Activated CD8-positive, alpha-beta memory T cell treated with anti-CD3 and anti-CD28 coated beads, Interleukin-2, amount 10 ng/mL, durations not matched to agents 7 days and 5 days (primary cell): ENCODE data around the gene PATL1. TPM values are rescaled to one million over a fixed set of nuclear protein-coding genes. Genes with fewer than 3 reads are reported as not detected.
"Not testable (repeated sequence)": the region's sequence is repeated elsewhere in the genome, so short reads cannot be mapped to it uniquely, and the experiment has no call there.

ENCODE experiments used
- ATAC-seq: fragments of 150-1000 bp; cut with Tn5 transposase; one replicate; pipeline ENCODE4 v1.10.0; 2021; ENCODE audit warnings: moderate library complexity
- CTCF ChIA-PET: fragments of 350-600 bp; sonication (Branson Sonifier 250); formaldehyde crosslinking; loops from one replicate; lab custom pipeline; 2021; ENCODE audit warnings: antibody characterized with exemption; lab: Charles Lee
- DNase-seq: peaks from one replicate; pipeline ENCODE4 v3.0.0-alpha.2; 2020
- H3K27ac Mint-ChIP-seq: one replicate; pipeline ENCODE4 v1.8.0; 2021; ENCODE audit warnings: mild to moderate bottlenecking, mixed read lengths
- H3K27me3 Mint-ChIP-seq: one replicate; pipeline ENCODE4 v1.8.0; 2021; ENCODE audit warnings: mixed read lengths
- H3K36me3 Mint-ChIP-seq: one replicate; pipeline ENCODE4 v1.8.0; 2021; ENCODE audit warnings: mild to moderate bottlenecking, mixed read lengths
- H3K4me1 Mint-ChIP-seq: one replicate; pipeline ENCODE4 v1.8.0; 2021; ENCODE audit warnings: mixed read lengths
- H3K4me3 Mint-ChIP-seq: one replicate; pipeline ENCODE4 v1.8.0; 2021; ENCODE audit warnings: mild to moderate bottlenecking, moderate library complexity, mixed read lengths
- H3K9me3 Mint-ChIP-seq: one replicate; pipeline ENCODE4 v1.8.0; 2022; ENCODE audit warnings: low read depth, mixed read lengths
- total RNA-seq, 2 experiments: library from RNA; stranded (reverse); gene quantifications; one replicate each; pipeline ENCODE4 v1.2.3, GENCODE V29; 2021

PATL1 gene
- total RNA-seq, 2 experiments from 2014 or later: 56.7 to 62.6 TPM

DNA sequence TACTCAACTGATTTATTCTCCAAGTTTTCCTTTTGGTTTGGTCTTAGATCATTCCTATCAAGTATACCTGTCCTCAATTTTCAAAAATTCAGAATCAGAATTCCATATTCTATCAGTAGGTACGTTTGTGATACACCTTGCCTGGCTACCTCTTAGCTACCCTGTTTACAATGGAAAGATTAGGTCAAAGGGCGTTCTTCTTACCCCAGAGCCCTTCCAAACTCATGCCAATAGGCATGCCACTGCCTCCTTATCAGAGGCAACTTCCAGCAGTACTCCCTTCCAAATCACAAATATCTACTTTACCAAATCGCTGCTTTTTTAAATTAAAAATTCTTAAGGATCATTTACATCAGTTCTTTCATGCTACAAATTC, 1.0 kb downstream of the PATL1 start:
- no peak for DNase-seq
- Mint-ChIP-seq H3K27ac (peak overlapping the region; percentile 96), H3K4me3 (peak overlapping the region; percentile 95), H3K27me3 (no peaks in the 10 kb centered on the region), H3K4me1 (peaks cover 42% of the 10 kb centered on the region), H3K9me3 (no peaks in the 10 kb centered on the region), H3K36me3 (peaks cover 33% of the 10 kb centered on the region)
- CTCF ChIA-PET: interaction anchor here (2.1 kb wide), 1 partner anchor 134 kb away, joined by 7 read pairs; no protein-coding TSS in a partner anchor
- ATAC-seq: no peak

DNA sequence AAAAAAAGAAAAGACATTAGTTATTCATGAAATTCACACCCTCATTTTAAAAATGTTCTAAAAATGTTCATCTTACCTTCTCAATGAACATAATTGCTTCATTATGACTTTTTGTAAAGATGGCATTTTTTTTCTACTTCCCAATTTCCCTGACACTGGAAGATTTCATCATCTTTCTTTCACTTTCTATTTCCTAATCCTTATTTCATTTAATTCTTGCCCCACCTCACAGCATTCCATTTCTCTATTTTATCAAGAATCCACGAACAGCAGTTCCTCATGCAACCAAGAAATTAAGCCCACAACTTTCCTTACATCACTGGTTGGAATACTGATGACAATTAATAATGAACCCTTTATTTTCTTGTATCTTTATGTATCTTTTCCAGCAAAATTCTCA, 1.9 kb downstream of the PATL1 start:
- peaks cover 36% of the 10 kb centered on the region for H3K36me3 Mint-ChIP-seq
- H3K9me3 Mint-ChIP-seq: no peaks in the 10 kb centered on the region
- H3K4me3 Mint-ChIP-seq: peak overlapping the region; percentile 95
- H3K27me3 Mint-ChIP-seq: no peaks in the 10 kb centered on the region
- CTCF ChIA-PET: interaction anchor here (0.7 kb wide), 1 partner anchor 52 kb away, joined by 3 read pairs; the partner anchor contains the start of gene OSBP
- ATAC-seq: no peak
- DNase-seq: no peak
- H3K4me1 Mint-ChIP-seq: peaks cover 45% of the 10 kb centered on the region
- H3K27ac Mint-ChIP-seq: peak overlapping the region; percentile 96

DNA sequence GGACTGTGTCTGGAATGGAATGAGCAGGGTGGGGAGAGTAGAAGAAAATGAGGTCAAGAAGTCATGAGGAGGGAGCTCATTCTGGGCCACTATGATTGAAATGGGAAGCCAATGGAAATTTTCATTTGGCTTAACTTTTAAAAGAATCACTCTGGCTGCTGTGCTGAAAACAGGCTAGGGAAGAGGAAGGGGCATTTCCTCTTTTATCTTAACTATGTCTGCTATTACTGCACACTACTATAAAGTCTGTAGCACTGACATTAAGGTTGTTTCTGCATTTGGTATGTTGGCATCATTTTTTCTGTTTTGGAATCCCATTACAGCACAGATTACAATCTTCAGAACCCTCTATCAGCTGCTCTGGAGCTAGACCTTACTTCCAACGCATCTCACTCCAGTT, 8.2 kb downstream of the PATL1 start:
- peaks cover 32% of the 10 kb centered on the region for H3K4me1 Mint-ChIP-seq
- H3K36me3 Mint-ChIP-seq: peaks cover 56% of the 10 kb centered on the region
- DNase-seq (no peak), ATAC-seq (no peak)
- no peak overlapping the region for H3K4me3 Mint-ChIP-seq
- peak overlapping the region; percentile 40 for H3K27ac Mint-ChIP-seq
- CTCF ChIA-PET: interaction anchor here (1.3 kb wide), 1 partner anchor 94 kb away, joined by 3 read pairs; no protein-coding TSS in a partner anchor
- H3K9me3 Mint-ChIP-seq: no peaks in the 10 kb centered on the region
- H3K27me3 Mint-ChIP-seq: no peaks in the 10 kb centered on the region

DNA sequence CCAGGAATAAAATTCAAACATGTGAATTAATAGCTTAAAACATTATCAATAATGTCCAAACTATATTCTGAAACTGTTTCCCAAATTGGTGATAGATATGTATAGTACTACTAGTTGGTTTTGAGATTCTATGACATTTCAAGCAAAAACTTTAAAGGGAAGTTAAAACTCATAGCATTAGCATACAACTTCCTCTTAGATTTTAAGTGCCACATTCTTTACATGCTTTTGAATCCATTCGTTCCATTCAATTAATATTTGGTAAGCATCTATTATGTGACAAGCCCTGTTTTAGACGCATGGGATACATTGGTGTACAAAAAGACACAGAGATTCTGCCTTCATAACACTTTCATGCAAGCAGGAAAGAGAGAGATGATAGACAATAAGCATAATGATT, 8.9 kb downstream of the PATL1 start:
- Mint-ChIP-seq H3K4me3 (no peak overlapping the region), H3K36me3 (peaks cover 57% of the 10 kb centered on the region), H3K9me3 (no peaks in the 10 kb centered on the region), H3K4me1 (peaks cover 28% of the 10 kb centered on the region), H3K27ac (no peak overlapping the region), H3K27me3 (no peaks in the 10 kb centered on the region)
- CTCF ChIA-PET: no interaction called here
- no peak for DNase-seq
- ATAC-seq: no peak

DNA sequence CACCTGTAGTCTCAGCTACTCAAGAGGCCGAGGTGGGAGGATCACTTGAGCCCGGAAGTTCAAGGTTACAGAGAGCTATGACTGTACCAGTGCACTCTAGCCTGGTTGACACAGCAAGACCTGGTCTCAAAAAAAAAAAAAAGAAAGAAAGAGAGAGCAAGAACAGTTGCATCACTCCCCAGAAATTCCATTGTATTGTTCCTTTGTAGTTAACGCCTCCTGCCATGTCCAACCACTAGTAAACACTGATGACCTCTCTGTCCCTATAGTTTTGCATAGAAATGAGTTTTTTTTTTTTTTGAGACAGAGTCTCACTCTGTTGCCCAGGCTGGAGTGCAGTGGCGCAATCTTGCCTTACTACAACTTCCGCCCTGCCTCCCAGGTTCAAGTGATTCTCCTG, 10.8 kb downstream of the PATL1 start:
- ATAC-seq (no peak), DNase-seq (no peak)
- H3K4me1 Mint-ChIP-seq: peaks cover 17% of the 10 kb centered on the region
- no peaks in the 10 kb centered on the region for H3K27me3 Mint-ChIP-seq
- no peaks in the 10 kb centered on the region for H3K9me3 Mint-ChIP-seq
- CTCF ChIA-PET: no interaction called here
- no peak overlapping the region for H3K4me3 Mint-ChIP-seq
- peaks cover 60% of the 10 kb centered on the region for H3K36me3 Mint-ChIP-seq
- no peak overlapping the region for H3K27ac Mint-ChIP-seq

DNA sequence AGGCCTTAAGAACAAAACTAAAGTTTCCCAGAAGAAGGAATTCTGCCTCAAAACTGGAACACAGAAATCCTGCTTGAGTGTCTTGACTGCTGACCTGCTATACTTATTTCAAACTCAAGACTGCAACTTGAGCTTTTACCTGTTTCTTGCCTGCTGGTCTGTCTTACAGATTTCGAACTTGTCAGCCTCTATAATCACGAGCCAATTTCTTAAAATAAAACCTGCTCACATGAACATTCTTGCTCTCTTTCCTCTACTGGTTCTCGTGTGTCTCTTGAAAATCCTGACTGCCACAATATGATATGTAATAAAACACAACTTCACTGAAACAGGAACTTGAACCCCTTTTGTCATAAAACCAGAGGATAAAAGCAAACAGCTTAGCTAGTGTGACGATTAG, 13.9 kb downstream of the PATL1 start:
- Mint-ChIP-seq H3K9me3 (no peaks in the 10 kb centered on the region), H3K36me3 (peaks cover 70% of the 10 kb centered on the region), H3K27me3 (no peaks in the 10 kb centered on the region), H3K4me3 (no peak overlapping the region), H3K27ac (no peak overlapping the region), H3K4me1 (no peaks in the 10 kb centered on the region)
- CTCF ChIA-PET: no interaction called here
- no peak for DNase-seq
- ATAC-seq: no peak

DNA sequence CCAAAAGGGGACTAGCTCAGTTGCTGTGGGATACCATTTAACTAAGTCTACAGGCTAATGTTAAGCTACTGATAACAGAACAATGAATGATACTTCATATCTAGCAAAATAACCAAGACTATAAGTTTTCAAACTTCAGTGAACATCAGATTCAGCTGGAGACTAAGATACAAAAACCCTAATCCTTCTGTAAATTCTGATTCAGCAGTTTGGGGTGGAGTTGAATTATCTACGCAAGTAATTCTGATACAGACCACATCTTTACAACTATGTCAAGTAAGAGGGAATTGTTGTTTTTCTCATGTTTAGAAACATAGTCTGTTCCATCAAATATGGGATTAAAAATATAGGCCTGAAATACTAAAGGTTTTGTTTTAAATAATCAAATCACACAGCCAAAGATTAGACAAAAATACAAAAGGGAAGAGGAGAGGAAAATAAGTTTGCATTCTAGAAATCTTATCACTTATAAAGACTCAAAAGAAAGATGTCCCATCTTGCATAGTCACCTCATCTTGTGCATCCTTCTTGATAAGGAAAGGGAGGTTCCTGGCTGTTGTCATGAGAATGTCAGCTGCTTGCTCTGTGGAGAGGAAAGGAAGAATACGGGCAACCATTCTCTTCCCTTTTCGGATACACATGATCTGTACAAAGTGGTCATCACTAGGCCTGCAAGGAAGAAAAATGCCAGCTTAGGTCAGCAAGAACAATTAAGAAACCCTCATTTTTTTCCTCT, 21.4 kb downstream of the PATL1 start:
- H3K4me1 Mint-ChIP-seq: no peaks in the 10 kb centered on the region
- H3K9me3 Mint-ChIP-seq: no peaks in the 10 kb centered on the region
- CTCF ChIA-PET: no interaction called here
- no peak for DNase-seq
- H3K36me3 Mint-ChIP-seq: peaks cover 71% of the 10 kb centered on the region
- H3K27me3 Mint-ChIP-seq: no peaks in the 10 kb centered on the region
- ATAC-seq: no peak
- H3K4me3 Mint-ChIP-seq: no peak overlapping the region
- H3K27ac Mint-ChIP-seq: no peak overlapping the region

DNA sequence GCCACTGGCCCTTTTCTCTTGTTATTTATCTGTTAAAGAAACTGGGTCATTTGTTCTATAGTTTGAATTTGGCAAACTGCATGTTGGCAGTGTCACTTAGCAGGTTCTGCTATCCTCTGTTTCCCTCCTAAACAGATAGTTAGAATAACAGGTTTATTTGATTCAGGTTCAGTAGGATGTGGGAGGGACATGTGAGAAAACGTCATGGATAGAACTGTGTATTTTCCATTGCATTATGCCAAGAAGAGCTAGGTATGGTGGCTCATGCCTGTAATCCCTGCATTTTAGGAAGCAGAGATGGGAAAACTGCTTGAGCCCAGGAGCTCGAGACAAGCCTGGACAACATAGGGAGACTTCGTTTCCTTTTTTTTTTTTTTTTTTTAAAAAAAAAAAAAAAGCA, 24.3 kb downstream of the PATL1 start:
- DNase-seq: no peak
- H3K4me1 Mint-ChIP-seq: no peaks in the 10 kb centered on the region
- H3K9me3 Mint-ChIP-seq: no peaks in the 10 kb centered on the region
- no peak overlapping the region for H3K4me3 Mint-ChIP-seq
- H3K36me3 Mint-ChIP-seq: peaks cover 69% of the 10 kb centered on the region
- CTCF ChIA-PET: no interaction called here
- no peak overlapping the region for H3K27ac Mint-ChIP-seq
- ATAC-seq: no peak
- H3K27me3 Mint-ChIP-seq: no peaks in the 10 kb centered on the region

DNA sequence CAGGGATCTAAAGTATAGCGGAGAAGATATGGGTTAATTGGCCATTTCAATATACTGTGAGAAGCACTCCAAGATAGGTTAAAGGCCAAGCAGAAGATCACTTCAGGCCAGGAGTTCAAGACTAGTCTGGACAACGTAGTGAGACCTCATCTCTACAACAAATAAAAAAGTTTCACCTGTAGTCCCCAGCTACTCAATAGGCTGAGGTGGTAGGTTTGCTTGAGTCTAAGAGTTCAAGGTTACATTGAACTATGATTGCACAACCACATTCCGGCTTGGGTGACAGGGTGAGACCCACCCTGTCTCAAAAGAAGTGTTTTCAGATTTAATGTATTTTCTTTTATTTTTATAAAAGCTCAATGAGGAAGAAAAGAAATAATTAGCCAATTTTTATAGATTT, 25.4 kb downstream of the PATL1 start:
- Mint-ChIP-seq H3K4me3 (no peak overlapping the region), H3K4me1 (no peaks in the 10 kb centered on the region), H3K27me3 (no peaks in the 10 kb centered on the region), H3K9me3 (no peaks in the 10 kb centered on the region), H3K36me3 (peaks cover 70% of the 10 kb centered on the region), H3K27ac (peak overlapping the region; percentile 33)
- CTCF ChIA-PET: interaction anchor here (1.7 kb wide), 1 partner anchor 20 kb away, joined by 3 read pairs; no protein-coding TSS in a partner anchor
- DNase-seq: no peak
- ATAC-seq: no peak

DNA sequence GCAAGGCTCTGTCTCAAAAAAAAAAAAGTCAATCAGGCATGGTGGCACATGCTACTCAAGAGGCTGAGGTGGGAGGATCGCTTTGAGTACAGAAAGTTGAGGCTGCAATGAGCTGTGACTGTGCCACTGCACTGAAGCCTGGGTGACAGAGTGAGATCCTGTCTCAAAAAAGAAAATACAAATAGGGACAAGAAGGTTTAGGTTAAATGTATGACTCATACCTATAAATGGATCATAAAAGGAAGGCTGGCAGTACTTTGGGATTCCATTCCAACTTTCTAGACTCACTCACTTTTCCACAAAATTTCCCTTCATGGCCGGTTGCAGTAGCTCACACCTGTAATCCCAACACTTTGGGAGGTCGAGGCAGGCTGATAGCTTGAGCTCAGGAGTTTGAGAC, 27.7 kb downstream of the PATL1 start:
- H3K27me3 Mint-ChIP-seq: no peaks in the 10 kb centered on the region
- H3K4me3 Mint-ChIP-seq: no peak overlapping the region
- no peaks in the 10 kb centered on the region for H3K4me1 Mint-ChIP-seq
- ATAC-seq (no peak), DNase-seq (no peak)
- CTCF ChIA-PET: no interaction called here
- H3K9me3 Mint-ChIP-seq: no peaks in the 10 kb centered on the region
- H3K27ac Mint-ChIP-seq: no peak overlapping the region
- peaks cover 75% of the 10 kb centered on the region for H3K36me3 Mint-ChIP-seq

DNA sequence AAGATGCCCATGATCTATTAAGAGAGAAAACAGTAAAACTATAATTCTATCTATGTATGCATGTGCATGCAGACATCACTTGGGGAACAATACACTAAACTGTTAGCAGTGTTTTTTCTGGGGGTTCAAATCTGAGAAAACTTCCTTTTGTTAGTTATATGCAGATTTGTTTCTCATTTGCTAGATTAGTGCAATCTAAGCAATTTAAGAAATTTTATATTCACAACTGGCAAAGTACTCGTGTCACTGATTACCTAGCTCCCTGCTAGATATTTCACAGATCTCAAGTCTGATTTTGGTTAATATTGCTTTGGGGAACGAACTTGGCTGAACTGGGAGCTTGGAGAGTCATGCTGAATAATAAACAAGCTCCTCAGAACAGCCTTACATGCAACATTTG, 38.3 kb downstream of the PATL1 start:
- ATAC-seq: no peak
- Mint-ChIP-seq H3K9me3 (no peaks in the 10 kb centered on the region), H3K4me1 (no peaks in the 10 kb centered on the region), H3K4me3 (no peak overlapping the region), H3K27me3 (no peaks in the 10 kb centered on the region), H3K27ac (no peak overlapping the region), H3K36me3 (peaks cover 18% of the 10 kb centered on the region)
- DNase-seq: no peak
- CTCF ChIA-PET: interaction anchor here (1.0 kb wide), 1 partner anchor 13 kb away, joined by 3 read pairs; no protein-coding TSS in a partner anchor

DNA sequence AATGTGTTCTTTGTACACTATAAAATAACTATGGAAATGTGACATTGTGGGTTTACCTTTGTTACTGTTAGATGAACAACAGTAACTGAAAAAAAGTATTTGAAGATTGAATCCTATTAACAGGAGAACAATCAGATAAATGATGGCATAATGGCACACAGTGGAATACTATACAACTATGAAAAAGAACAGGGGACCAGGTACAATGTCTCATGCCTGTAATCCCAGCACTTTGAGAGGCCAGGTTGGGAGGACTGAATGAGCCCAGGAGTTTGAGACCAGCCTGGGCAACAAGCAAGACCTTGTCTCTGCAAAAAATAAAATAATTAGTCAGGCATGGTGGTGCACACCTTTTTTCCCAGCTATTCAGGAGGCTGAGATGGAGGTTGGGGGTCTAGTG, 38.8 kb downstream of the PATL1 start:
- Mint-ChIP-seq H3K4me1 (no peaks in the 10 kb centered on the region), H3K27ac (no peak overlapping the region), H3K9me3 (no peaks in the 10 kb centered on the region), H3K27me3 (no peaks in the 10 kb centered on the region), H3K4me3 (no peak overlapping the region), H3K36me3 (peaks cover 18% of the 10 kb centered on the region)
- CTCF ChIA-PET: no interaction called here
- no peak for ATAC-seq
- no peak for DNase-seq

DNA sequence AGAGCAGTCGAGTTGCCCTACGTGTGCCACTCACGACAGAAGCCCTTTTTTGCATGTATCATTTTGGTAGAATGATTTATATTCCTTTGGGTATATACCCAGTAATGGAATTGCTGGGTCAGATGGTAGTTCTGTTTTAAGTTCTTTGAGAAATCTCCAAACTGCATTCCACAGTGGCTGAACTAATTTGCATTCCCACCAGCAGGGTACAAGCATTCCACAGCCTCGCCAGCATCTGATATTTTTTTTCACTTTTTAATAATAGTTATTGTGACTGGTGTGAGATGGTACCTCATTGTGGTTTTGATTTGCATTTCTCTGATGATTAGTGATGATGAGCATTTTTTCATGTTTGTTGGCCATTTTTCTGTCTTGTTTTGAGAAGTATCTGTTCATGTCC, 41.9 kb downstream of the PATL1 start:
- DNase-seq, ATAC-seq, H3K9me3 Mint-ChIP-seq, H3K4me3 Mint-ChIP-seq, H3K27ac Mint-ChIP-seq, CTCF ChIA-PET, H3K4me1 Mint-ChIP-seq, H3K27me3 Mint-ChIP-seq: not testable (repeated sequence)
- H3K36me3 Mint-ChIP-seq: peaks cover 14% of the 10 kb centered on the region

DNA sequence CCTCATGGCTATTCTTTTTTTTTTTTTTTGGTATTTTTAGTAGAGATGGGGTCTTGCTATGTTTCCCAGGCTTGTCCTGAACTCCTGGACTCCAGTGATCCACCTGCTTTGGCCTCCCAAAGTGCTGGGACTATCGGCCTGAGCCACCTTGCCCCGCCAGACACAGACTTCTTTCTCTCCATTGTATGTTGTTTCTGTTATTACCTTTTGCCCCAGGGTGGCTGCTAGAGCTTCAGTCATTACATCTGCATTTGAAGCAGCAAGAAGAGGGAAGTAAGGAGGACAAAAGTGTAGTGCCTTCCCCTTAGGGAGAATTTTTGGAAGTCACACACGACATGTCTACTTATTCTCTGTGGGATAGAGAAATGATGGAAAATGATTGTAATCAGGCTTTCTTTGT, 43.1 kb downstream of the PATL1 start:
- peaks cover 9% of the 10 kb centered on the region for H3K36me3 Mint-ChIP-seq
- no peak for ATAC-seq
- peaks cover 5% of the 10 kb centered on the region for H3K4me1 Mint-ChIP-seq
- no peak overlapping the region for H3K4me3 Mint-ChIP-seq
- DNase-seq: no peak
- no peak overlapping the region for H3K27ac Mint-ChIP-seq
- H3K27me3 Mint-ChIP-seq: no peaks in the 10 kb centered on the region
- no peaks in the 10 kb centered on the region for H3K9me3 Mint-ChIP-seq
- CTCF ChIA-PET: interaction anchor here (1.4 kb wide), 1 partner anchor 10 kb away, joined by 4 read pairs; no protein-coding TSS in a partner anchor
